Mucosa of descending colon (tissue), 3 donors: ENCODE measurements around the gene DGKE. TPM values are rescaled to one million over a fixed set of nuclear protein-coding genes. Genes with fewer than 3 reads are reported as not detected.
A peak's percentile ranks its signal among the peaks of the same experiment; 100 is the strongest.

Experiments
- ATAC-seq: fragments of 200-7000 bp; cut with Tn5 transposase; one replicate; pipeline ENCODE4 v1.9.1; 2020; ENCODE audit warnings: mild to moderate bottlenecking, moderate library complexity
- DNase-seq, 3 donors: peaks; one replicate each; pipeline ENCODE4 v3.0.0-alpha.2; 2020
- H3K36me3 ChIP-seq: fragments of 200-600 bp; one replicate; pipeline ENCODE4 v1.8.0; 2021; ENCODE audit warnings: low read depth, mild to moderate bottlenecking
- H3K4me1 ChIP-seq: fragments of 200-600 bp; one replicate; pipeline ENCODE4 v1.8.0; 2021; ENCODE audit warnings: low read depth, mild to moderate bottlenecking
- H3K4me3 ChIP-seq: fragments of 200-600 bp; one replicate; pipeline ENCODE4 v1.8.0; 2021; ENCODE audit warnings: mild to moderate bottlenecking
- H3K9me3 ChIP-seq: fragments of 200-600 bp; one replicate; pipeline ENCODE4 v1.8.0; 2021; ENCODE audit warnings: mild to moderate bottlenecking
- intact Hi-C, 2 donors: fragments of 100-400 bp; cut with DNase I in 1 of 2; cut with micrococcal nuclease in 1 of 2; formaldehyde crosslinking; loops; one replicate each; pipeline versions ENCODE4 v1.11.0 to v1.11.1; 2022; cut with DNase I, micrococcal nuclease
- total RNA-seq, 3 donors: library from RNA; stranded (reverse); fragmentation: NEBNext Ultra II Directional in 2 of 3; extraction: Animal tissue kit (Norgen Biotek cat#: 25700) in 2 of 3; gene quantifications; one replicate each; pipeline versions ENCODE4 v1.2.1 to v1.2.4, GENCODE V29; 2021 to 2023
- TF ChIP-seq, protein P1 (sequence below): fragments of 200-600 bp; IDR thresholded peaks from one replicate; pipeline ENCODE4 v1.8.0; 2022; ENCODE audit warnings: antibody characterized with exemption, mild to moderate bottlenecking
- donor health status: DM: no; HTN: no; CAD: no; lungs with moderate emphysema.
- donor health status: DM: no; HTN: no; CAD: no.
- donor health status: DM: no; HTN: yes; CAD: no.

DGKE gene
- total RNA-seq, 3 donors from 2014 or later: 5.8 to 22.2 (median 9.8) TPM

DNA sequence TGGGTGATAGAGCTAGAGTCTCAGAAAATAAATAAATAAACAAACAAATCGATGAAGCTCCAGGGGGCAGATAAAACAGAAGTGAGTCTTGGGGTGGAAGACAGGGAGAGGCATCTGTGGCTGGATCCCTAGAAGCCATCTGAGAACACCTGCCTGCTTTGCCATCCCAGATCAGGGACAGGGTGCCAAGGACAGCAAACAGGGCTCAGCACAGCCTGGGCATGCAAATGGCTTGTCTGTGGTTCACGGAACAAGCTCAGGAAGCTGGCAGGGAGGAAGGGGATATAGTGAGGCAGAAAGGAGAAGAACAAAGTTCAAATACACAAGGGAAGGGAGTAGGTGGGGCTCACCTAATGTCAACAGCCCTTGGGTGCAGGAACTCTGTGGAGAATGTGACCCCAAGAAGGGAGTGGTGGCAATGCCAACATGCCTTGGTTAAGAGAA is 52.4 kb downstream of the DGKE start:
- H3K4me3 ChIP-seq: no peak overlapping the region
- TF ChIP-seq, protein P1, sequence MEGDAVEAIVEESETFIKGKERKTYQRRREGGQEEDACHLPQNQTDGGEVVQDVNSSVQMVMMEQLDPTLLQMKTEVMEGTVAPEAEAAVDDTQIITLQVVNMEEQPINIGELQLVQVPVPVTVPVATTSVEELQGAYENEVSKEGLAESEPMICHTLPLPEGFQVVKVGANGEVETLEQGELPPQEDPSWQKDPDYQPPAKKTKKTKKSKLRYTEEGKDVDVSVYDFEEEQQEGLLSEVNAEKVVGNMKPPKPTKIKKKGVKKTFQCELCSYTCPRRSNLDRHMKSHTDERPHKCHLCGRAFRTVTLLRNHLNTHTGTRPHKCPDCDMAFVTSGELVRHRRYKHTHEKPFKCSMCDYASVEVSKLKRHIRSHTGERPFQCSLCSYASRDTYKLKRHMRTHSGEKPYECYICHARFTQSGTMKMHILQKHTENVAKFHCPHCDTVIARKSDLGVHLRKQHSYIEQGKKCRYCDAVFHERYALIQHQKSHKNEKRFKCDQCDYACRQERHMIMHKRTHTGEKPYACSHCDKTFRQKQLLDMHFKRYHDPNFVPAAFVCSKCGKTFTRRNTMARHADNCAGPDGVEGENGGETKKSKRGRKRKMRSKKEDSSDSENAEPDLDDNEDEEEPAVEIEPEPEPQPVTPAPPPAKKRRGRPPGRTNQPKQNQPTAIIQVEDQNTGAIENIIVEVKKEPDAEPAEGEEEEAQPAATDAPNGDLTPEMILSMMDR: no peak
- DNase-seq (peak in 2 of 3 donors; percentile 68 to 73), ATAC-seq (peak; percentile 83)
- peaks cover 26% of the 10 kb centered on the region for H3K4me1 ChIP-seq
- H3K9me3 ChIP-seq: peaks cover 8% of the 10 kb centered on the region
- intact Hi-C loops: no loop called here
- no peaks in the 10 kb centered on the region for H3K36me3 ChIP-seq

DNA sequence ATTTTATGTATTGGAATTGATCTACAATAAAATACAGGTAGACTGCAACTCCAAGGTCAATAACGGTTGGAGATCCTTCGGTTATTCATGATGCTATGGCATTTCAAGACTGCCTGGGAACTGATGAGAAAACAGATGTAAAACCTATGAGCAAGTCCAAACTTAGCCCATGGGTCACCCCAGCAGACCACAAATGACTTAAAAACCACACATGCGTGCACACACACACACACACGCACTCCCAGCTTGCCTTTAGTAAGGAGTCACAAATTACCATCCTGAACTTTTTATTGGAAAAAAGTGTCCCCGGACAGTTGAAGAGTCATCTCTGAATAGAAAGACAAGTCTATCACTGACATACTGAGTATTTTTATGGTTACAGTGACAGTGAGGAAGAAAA is 53.2 kb downstream of the DGKE start:
- H3K9me3 ChIP-seq: peaks cover 8% of the 10 kb centered on the region
- H3K36me3 ChIP-seq: no peaks in the 10 kb centered on the region
- peaks cover 26% of the 10 kb centered on the region for H3K4me1 ChIP-seq
- TF ChIP-seq, protein P1: no peak
- ATAC-seq: no peak
- DNase-seq: no peak
- intact Hi-C loops: no loop called here
- no peak overlapping the region for H3K4me3 ChIP-seq

DNA sequence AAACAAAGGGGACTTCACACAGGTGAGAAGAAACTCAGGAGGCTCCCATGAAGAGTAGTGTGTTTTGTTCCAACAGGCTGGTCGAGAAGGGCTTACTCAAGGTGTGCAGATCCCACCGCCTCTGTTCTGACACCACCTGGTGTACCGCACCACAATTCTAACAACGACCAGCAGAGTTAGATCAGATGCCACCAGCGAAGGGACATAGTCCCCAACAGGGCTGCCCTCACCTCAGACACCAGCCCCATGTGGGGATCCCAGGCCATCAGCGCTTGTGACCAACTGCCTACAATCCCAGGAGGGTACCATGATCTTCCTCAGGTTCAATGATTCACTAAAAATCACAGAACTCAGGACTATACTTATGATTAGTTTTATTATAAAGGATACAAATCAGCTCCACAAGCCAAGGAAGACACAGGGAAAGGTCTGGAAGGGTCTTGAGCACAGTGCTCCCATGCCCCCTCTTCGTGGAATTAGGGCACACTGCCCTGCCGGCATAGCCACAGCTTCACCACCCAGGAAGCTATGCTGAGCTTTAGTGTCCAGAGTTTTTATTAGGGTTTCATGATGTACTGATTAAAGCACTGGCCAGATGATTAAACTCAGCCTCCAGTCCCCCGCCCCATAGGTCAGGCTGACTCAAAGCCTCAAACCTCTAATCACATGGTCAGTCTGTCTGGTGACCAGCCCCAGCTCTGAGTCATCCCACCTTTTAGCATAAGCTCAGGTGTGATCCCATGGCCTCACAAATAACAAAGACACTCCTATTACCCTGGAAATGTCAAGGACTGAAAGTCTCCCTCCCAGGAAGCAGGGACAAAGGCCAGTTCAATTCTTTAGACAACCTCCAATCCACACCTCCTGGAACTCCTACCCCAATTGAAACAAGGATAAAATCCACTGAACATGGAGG is 53.9 kb downstream of the DGKE start:
- TF ChIP-seq, protein P1: no peak
- H3K4me1 ChIP-seq: peaks cover 26% of the 10 kb centered on the region
- DNase-seq (no peak), ATAC-seq (peak; percentile 66)
- peaks cover 8% of the 10 kb centered on the region for H3K9me3 ChIP-seq
- H3K4me3 ChIP-seq: no peak overlapping the region
- intact Hi-C loops: no loop called here
- no peaks in the 10 kb centered on the region for H3K36me3 ChIP-seq

DNA sequence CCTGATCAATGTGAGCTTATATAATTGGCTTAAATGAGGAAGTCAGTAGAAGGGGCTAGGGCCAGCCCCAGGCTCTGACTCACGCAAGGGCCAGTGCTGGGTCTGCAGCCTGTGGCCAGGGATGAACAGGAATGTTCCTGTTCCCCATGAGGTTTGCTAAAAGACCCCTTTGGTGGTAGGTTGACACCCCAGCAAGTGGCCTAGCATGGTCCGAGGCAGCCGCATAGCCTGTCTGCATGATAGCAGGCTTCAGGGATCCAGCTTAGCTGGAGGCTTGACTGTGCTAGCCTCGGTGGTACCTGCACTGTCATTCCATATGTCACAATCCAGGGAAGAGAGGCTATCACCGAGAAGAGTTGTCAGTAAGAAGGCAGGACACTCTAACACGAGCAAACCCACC is 56.4 kb downstream of the DGKE start:
- DNase-seq (no peak), ATAC-seq (no peak)
- intact Hi-C loops: no loop called here
- Histone ChIP-seq H3K9me3 (peaks cover 8% of the 10 kb centered on the region), H3K4me1 (peaks cover 15% of the 10 kb centered on the region), H3K36me3 (no peaks in the 10 kb centered on the region), H3K4me3 (no peak overlapping the region)
- TF ChIP-seq, protein P1: no peak

DNA sequence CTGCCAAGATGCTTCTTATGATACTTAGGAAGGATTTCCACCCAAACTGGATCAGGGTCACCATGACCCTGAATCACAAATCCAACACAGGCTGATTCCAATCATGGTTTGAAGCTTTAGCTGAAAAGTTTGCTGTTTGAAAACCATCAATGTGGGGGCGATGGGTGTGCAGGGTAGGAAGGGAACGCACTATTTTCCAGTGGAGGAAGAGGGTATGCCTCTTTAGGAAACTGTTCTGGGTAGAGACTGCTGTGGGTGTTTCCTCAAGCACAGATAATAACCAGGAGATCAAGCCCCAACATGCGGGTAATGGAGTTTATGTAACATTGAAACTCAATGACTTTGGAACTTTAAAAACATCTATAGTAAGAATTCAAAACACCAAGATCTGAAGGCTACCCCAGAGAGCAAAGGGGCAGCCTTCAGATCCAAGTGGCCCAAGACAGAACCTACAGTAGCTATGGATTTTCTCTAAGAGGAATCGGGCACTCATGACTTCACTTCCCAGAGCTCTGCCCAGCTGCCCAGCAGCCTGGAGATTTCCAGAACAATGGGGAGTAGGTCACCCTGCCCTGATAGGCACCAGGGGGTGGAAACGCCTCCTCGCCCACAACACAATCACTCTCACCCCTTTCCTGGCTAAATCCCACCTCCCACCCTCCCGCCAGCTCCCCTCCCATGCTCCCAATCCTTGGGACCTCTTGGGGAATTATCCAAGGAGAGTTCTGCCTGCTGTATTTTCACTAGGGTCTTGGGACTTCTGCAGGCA is 57.1 kb downstream of the DGKE start:
- no peak for ATAC-seq
- peaks cover 8% of the 10 kb centered on the region for H3K4me1 ChIP-seq
- H3K4me3 ChIP-seq: no peak overlapping the region
- intact Hi-C loops: no loop called here
- DNase-seq: no peak
- TF ChIP-seq, protein P1: no peak
- H3K36me3 ChIP-seq: no peaks in the 10 kb centered on the region
- H3K9me3 ChIP-seq: peaks cover 8% of the 10 kb centered on the region
